HG03575 (cell line): ENCODE data around the gene STPG3.
"Not testable (repeated sequence)": the region's sequence is repeated elsewhere in the genome, so short reads cannot be mapped to it uniquely, and the experiment has no call there.

Experiments
- ATAC-seq: cut with Tn5 transposase; IDR thresholded peaks from one replicate; pipeline ENCODE4 v1.9.1; 2021; ENCODE audit not compliant: unreplicated experiment, insufficient number of reproducible peaks, low FRiP score; ENCODE audit errors: extremely low read depth

STPG3 gene

GRCh38 chr9:137255448-137256114 lies 4.5 kb downstream of the STPG3 start:
- no peak for ATAC-seq

- no peak for ATAC-seq
Measured at GRCh38 chr9:137256362-137256761, 5.3 kb downstream of the STPG3 start.

DNA sequence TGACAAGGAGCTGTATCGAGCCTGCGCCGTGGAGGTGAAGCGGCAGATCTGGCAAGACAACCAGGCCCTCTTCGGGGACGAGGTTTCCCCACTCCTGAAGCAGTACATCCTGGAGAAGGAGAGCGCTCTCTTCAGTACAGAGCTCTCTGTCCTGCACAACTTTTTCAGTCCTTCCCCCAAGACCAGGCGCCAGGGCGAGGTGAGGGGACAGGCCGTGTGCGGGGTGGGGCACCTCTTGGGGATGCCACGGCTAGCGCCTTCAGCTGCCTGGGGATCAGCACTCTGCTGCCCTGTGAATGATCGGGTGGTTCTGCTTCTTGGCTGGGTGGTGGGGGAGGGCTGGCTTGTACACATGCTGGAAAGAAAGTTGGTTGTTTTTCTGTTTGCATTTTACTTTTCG lies 5.8 kb downstream of the STPG3 start:
- no peak for ATAC-seq

GRCh38 chr9:137262173-137262908 lies 11.3 kb downstream of the STPG3 start:
- ATAC-seq, result not testable (repeated sequence)

GRCh38 chr9:137262909-137263285 lies 11.8 kb downstream of the STPG3 start:
- no peak for ATAC-seq

DNA sequence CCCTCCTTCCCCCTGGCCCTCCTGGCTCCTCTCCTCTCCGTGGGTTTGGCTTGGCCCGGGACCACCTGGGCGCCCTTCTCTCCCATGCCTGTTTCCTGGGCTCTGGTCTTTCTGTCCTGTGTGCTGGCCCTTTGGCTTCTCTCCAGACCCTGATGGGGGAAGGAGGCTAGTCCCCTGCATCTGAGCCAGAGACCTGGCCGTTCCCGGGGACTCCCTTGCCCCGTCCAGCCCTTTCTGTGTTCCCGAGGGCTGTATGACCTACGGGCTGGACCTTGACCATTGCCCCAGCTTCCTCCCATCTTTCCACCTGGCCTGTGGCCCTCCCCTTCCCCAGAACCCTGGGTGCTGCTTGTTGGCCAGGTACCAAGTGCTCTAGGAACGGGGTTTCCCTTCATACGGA lies 12.4 kb downstream of the STPG3 start:
- no peak for ATAC-seq

DNA sequence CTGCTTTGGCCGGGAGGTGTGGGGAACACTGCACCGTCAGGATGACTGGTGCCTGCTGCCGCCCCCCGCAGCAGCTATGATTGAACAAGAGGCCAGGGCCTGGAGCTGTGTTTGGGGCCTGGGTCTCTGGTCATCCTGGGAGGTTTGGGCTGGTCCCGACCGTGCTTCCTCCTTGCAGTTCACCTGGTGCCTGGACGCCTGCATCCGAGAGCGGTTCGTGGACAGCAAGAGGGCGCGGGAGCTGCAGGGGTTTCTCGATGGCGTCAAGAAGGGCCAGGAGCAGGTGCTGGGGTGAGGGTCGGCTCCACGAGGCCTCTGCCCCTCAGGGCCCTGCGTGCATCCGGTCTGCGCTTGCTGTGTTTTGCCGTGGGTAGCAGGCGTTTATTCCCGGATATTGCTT lies 13.0 kb downstream of the STPG3 start:
- ATAC-seq, result no peak

GRCh38 chr9:137265496-137266161 lies 14.5 kb downstream of the STPG3 start:
- ATAC-seq, result no peak

DNA sequence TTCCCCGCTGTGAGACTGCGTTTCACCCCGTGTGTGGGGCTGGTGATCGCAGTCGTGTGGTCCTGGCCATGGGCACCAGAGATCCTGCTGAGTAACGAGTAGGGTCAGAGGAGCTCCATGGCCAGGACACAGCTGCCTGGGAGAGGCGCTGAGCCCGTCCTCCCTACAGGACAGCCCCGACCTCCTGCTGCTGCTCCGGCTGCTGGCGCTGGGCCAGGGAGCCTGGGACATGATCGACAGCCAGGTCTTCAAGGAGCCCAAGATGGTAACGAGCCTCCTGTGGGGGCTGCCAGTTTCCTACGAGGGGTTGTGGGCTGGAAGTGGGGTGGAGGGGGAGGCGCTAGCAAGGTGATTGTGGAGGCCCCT lies 15.1 kb downstream of the STPG3 start:
- no peak for ATAC-seq

DNA sequence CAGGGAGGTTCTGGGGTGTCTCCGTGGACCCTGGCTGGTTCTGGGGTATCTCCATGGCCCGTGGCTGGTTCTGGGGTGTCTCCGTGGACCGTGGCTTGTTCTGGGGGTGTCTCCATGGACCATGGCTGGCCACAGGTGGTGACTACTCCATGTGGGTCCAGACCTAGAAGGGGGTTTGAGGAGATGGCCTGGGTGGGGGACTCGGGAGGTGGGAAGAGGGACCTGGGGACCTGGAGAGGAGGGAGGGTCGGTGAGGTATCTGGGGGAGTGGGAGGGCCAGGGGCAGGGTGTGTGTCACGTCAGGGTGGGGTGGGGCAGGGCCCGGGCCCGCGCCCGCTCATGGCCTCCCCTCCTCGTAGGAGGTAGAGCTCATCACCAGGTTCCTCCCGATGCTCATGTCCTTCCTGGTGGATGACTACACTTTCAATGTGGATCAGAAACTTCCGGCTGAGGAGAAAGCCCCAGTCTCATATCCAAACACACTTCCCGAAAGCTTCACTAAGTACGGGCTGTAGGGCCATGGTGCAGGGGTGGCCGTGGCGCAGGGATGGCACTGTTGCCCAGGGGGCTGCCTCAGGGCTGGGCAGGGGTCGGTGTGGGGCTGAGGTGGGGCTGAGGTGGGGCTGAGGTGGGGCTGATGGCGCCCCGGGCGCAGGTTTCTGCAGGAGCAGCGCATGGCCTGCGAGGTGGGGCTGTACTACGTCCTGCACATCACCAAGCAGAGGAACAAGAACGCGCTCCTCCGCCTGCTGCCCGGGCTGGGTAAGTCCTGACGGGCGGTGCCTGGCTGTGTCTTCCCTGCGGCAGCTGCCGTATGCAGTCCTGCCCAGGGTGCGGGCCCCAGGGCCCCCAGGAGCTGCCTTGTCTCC lies 15.7 kb downstream of the STPG3 start:
- no peak for ATAC-seq

DNA sequence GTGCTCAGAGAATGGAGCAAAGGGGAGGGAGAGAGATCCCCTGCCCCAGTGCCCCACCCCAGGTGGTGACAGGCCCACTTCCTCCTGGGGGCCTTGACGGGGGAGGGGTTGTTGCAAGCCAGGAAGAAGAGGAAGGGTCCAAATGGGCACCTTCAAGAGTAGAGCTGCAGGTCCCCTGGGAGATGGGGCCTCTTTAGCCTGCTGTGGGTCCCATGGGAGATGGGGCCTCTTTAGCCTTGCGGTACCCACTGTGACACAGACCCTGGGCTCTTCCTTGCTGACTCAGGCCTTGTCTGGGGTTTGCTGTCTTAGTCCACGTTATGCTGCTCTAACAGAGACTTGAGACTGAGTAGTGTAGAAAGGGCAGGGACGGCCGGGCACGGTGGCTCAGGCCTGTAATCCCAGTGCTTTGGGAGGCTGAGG lies 16.9 kb downstream of the STPG3 start:
- ATAC-seq, result no peak

DNA sequence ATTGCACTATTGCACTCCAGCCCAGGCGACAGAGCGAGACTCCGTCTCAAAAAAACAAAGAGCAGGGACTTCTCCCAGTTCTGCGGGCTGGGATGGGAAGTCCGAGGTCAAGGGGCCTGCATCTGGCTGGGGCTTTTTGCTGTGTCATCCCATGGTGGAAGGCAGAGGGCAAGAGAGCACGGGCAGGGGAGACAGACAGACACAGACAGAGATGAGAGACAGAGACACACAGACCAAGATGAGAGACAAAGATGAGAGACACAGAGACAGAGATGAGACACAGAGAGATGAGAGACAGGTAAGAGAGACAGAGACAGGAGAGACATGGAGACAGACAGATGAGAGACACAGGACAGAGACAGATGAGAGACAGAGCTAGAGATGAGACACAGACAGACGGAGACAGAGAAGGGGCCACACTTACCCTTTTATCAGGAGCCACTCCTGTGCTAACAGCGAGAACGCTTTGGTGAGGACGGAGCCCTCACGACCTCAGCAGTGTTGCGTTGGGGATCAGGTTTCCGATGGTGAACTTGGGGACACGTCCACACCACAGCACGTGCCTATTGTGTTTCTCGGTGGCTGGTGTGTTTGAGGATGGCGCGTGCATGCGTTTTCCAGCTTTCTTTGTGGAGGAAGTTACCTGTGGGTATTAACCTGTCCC lies 17.6 kb downstream of the STPG3 start:
- ATAC-seq, result no peak

GRCh38 chr9:137269231-137269772 lies 18.2 kb downstream of the STPG3 start:
- no peak for ATAC-seq

- no peak for ATAC-seq
Measured at GRCh38 chr9:137270929-137271695, 20.0 kb downstream of the STPG3 start.

DNA sequence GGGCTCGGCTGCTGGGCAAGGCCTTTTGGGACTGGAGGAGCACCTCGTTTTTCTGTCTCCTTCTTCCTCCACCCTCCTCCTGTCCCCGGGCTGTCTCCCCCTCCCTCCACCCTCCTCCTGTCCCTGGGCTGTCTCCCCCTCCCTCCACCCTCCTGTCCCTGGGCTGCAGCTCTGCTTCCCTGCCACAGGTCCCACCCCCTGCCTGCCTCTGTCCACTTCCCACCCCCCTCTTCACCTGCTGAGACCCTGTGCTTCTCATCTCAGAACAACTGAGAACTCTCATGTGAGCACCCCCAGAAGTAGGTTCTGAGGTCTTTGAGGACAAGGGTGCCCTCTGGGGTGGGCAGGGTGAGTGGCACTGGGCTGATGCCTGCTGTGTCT lies 20.6 kb downstream of the STPG3 start:
- ATAC-seq, result no peak

GRCh38 chr9:137272241-137273094 lies 21.4 kb downstream of the STPG3 start:
- ATAC-seq, result no peak

GRCh38 chr9:137273095-137273490 lies 22.0 kb downstream of the STPG3 start:
- ATAC-seq, result no peak
